ENCODE results near the gene HECTD4.
"Not testable (repeated sequence)": the region's sequence is repeated elsewhere in the genome, so short reads cannot be mapped to it uniquely, and the experiment has no call there.

Gene HECTD4

DNA sequence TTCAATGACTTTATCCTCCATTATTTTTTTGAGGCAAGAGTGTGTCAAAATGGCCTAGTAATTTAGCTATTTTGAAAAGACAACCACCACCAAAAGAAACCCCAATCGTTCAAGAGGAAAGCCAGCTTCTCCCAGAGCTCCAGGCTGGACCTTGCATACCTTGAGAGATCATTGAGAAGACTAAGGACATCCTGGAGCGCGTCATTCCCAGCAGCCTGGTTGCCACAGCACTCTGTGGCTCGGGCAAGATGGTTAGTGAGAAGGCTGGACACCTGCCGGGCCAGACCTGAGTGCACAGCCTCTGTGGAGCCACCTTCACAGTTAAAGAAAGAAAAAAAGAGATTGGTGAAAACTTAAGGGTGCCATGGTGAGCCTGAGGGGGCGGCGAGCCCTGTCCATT is 145.4 kb downstream of the HECTD4 start:
- POLR2A ChIA-PET, result no interaction called here
- CTCF ChIA-PET, result interaction anchor here (0.9 to 2.8 kb wide), 7 partner anchors 8 to 150 kb away, joined by 3 to 12 read pairs (median 7); no protein-coding TSS in a partner anchor

DNA sequence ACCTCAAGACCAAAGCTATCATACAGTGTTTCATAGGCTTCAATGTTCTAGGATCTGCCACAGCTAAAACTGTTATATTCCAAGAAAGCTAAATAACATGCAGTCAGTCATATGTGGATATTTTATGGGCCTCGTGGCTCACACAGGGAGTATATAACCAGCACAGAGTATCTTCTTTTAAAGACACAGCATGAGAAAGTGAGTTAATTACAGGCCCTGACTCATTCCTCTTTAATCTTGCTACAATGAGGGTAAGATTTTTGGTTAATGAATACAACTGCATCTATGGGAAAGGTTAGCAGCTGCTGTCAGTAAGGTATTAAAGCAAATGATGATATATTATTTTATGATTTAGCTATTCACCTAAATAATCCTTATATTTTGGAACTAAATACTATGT is 145.8 kb downstream of the HECTD4 start:
- DNase-seq (ENCODE audit: extremely low spot score), result no peak
- TF ChIP-seq, protein P1, sequence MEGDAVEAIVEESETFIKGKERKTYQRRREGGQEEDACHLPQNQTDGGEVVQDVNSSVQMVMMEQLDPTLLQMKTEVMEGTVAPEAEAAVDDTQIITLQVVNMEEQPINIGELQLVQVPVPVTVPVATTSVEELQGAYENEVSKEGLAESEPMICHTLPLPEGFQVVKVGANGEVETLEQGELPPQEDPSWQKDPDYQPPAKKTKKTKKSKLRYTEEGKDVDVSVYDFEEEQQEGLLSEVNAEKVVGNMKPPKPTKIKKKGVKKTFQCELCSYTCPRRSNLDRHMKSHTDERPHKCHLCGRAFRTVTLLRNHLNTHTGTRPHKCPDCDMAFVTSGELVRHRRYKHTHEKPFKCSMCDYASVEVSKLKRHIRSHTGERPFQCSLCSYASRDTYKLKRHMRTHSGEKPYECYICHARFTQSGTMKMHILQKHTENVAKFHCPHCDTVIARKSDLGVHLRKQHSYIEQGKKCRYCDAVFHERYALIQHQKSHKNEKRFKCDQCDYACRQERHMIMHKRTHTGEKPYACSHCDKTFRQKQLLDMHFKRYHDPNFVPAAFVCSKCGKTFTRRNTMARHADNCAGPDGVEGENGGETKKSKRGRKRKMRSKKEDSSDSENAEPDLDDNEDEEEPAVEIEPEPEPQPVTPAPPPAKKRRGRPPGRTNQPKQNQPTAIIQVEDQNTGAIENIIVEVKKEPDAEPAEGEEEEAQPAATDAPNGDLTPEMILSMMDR (IDR thresholded peaks at IDR 0.05; ENCODE audit: control extremely low read depth, extremely low read depth, low read depth, missing control alignments), result no peak
- ChIA-PET CTCF (interaction anchor here (0.9 to 2.8 kb wide), 7 partner anchors 8 to 151 kb away, joined by 3 to 12 read pairs (median 7); no protein-coding TSS in a partner anchor), POLR2A (no interaction called here)

More for the DNA sequence above, 145.4 kb downstream of the HECTD4 start:
- no peak for DNase-seq (ENCODE audit: extremely low spot score)
- TF ChIP-seq, protein P1 (IDR thresholded peaks at IDR 0.05; ENCODE audit: control extremely low read depth, extremely low read depth, low read depth, missing control alignments), result no peak

DNA sequence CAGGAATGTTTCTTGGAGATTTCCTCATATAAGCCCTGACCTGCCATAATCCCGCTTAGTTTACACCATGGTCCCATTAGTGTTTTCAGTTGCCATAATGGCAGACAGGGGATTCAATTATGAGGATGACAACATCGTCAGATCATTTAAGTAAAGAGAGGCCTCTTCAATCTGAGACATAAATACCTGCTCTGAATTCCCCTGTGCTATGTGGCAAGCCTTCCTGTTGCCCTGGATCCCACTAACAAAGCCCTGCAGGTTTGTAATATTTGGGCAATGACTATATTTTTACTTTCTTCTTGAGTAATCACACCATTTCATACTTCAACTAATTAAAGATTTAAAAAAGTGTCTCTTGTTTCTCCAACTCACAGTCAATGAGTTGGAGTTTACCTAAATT is 147.9 kb downstream of the HECTD4 start:
- TF ChIP-seq, protein P1 (IDR thresholded peaks at IDR 0.05; ENCODE audit: control extremely low read depth, extremely low read depth, low read depth, missing control alignments), result no peak
- ChIA-PET POLR2A (no interaction called here), CTCF (interaction anchor here (1.5 to 2.8 kb wide), 5 partner anchors 8 to 153 kb away, joined by 3 to 9 read pairs (median 5); no protein-coding TSS in a partner anchor)
- DNase-seq (ENCODE audit: extremely low spot score), result no peak

- no peak for DNase-seq (ENCODE audit: extremely low spot score)
- POLR2A ChIA-PET, result no interaction called here
- CTCF ChIA-PET, result interaction anchor here (1.6 kb wide), 1 partner anchor 34 kb away, joined by 3 read pairs; no protein-coding TSS in a partner anchor
- TF ChIP-seq, protein P1 (IDR thresholded peaks at IDR 0.05; ENCODE audit: control extremely low read depth, extremely low read depth, low read depth, missing control alignments), result no peak
These were observed 149.0 kb downstream of the HECTD4 start for GRCh38 chr12:112233242-112233641.

- ChIA-PET POLR2A (no interaction called here), CTCF (interaction anchor here (1.5 kb wide), 1 partner anchor 10 kb away, joined by 5 read pairs; no protein-coding TSS in a partner anchor)
- TF ChIP-seq, protein P1 (IDR thresholded peaks at IDR 0.05; ENCODE audit: control extremely low read depth, extremely low read depth, low read depth, missing control alignments), result no peak
These were observed 152.1 kb downstream of the HECTD4 start for GRCh38 chr12:112230136-112230535.

DNA sequence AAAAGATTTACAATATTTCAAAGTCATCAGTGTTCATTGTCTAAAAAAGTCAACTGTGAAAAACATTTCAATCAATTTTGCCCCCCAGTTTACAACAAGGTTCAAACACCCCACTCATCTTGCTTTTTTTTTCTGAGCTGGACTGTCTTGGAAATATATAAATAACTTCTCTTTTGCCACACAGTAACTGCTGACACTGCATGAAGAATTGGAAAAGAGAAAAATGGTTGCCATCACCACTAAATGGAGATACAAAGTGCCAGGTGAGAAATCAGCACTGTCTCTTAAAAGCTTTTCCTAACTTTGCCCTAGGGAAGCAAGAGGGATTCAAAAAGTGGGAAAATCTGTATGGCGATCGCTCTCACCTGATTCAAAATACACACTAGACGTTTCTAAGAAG is 155.5 kb downstream of the HECTD4 start:
- POLR2A ChIA-PET, result no interaction called here
- TF ChIP-seq, protein P1 (IDR thresholded peaks at IDR 0.05; ENCODE audit: control extremely low read depth, extremely low read depth, low read depth, missing control alignments), result no peak
- CTCF ChIA-PET, result interaction anchor here (1.0 to 1.6 kb wide), 5 partner anchors 9 to 292 kb away, joined by 3 to 7 read pairs (median 3); no protein-coding TSS in a partner anchor
- DNase-seq (ENCODE audit: extremely low spot score), result no peak

More at GRCh38 chr12:112230136-112230535, 152.1 kb downstream of the HECTD4 start:
- DNase-seq (ENCODE audit: extremely low spot score), result no peak

GRCh38 chr12:112220628-112221027 is 161.6 kb downstream of the HECTD4 start:
- CTCF ChIA-PET; DNase-seq (ENCODE audit: extremely low spot score); POLR2A ChIA-PET: not testable (repeated sequence)
